ENCODE data around the gene MPC1. TPM values are rescaled to one million over a fixed set of nuclear protein-coding genes. Genes with fewer than 3 reads are reported as not detected.
"Not testable (repeated sequence)": the region's sequence is repeated elsewhere in the genome, so short reads cannot be mapped to it uniquely, and the experiment has no call there.

The MPC1 gene
- total RNA-seq, 2 experiments from 2014 or later: 32.8 to 36.7 TPM

DNA sequence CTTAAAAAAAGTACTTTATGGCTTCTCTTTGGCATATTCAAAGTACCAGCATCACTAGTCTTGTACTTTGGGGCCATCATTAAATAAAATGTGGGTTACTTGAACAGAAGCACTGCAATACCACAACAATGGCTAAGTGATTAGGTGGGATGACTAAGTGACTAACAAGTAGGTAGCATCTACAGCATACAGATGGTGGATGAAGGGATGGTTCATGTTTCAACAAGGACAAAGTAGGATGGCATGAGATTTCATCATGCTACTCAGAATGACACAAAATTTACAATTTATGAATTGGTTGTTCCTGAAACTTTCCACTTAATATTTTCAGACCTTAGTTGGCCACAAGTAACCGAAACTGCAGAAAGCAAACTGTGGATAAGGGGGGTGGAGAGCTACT is 7.7 kb downstream of the MPC1 start:
- H3K4me1 Mint-ChIP-seq (ENCODE audit: low read depth): no peaks in the 10 kb centered on the region
- ChIA-PET POLR2A (no interaction called here), CTCF (interaction anchor here (1.7 kb wide), 1 partner anchor 62 kb away, joined by 5 read pairs; no protein-coding TSS in a partner anchor)
- no peaks in the 10 kb centered on the region for H3K9me3 Mint-ChIP-seq (ENCODE audit: insufficient read depth)
- no peak for ATAC-seq
- DNase-seq: no peak
- no peak overlapping the region for H3K27ac Mint-ChIP-seq
- H3K36me3 Mint-ChIP-seq (ENCODE audit: low read depth): no peaks in the 10 kb centered on the region
- H3K4me3 Mint-ChIP-seq: no peak overlapping the region
- no peaks in the 10 kb centered on the region for H3K27me3 Mint-ChIP-seq (ENCODE audit: low read depth)

DNA sequence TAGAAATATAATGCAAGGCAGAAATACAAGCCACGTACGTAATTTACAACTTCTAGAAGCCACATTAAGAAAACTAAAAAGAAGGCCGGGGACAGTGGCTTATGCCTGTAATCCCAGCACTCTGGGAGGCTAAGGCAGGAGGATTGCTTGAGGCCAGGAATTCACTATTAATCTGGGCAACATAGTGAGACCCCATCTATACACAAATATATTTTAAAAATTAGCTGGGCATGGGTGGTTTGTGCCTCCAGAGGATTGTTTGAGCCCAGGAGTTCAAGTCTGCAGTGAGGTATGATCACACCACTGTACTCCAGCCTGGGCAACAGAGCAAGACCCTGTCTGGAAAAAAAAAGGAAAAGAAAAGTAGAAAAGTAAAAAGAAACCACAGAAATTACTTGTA is 12.3 kb downstream of the MPC1 start:
- Mint-ChIP-seq H3K9me3 (ENCODE audit: insufficient read depth) (no peaks in the 10 kb centered on the region), H3K4me3 (no peak overlapping the region), H3K4me1 (ENCODE audit: low read depth) (no peaks in the 10 kb centered on the region), H3K27ac (no peak overlapping the region), H3K27me3 (ENCODE audit: low read depth) (no peaks in the 10 kb centered on the region), H3K36me3 (ENCODE audit: low read depth) (peaks cover 4% of the 10 kb centered on the region)
- ChIA-PET POLR2A (no interaction called here), CTCF (no interaction called here)
- DNase-seq (no peak), ATAC-seq (no peak)

DNA sequence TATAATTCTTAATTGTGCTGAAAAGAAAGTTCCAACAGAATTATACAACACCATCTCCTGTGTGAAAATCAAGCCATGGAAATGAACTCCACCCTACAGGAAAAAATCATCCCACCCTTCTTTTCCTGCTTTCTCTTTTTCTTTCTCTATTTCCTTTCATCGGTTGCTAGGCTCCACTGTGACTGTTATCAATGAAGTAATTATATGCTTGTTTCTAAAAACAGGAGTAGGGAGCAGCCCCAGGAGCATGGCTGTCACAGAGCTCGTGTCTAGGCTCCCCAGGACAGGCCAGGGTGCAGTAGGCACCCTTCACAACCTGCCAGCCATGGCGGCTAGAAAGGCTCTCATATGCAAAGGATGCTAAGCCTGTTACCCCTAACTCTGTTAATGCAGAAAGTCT is 13.0 kb downstream of the MPC1 start:
- ATAC-seq: no peak
- ChIA-PET POLR2A (interaction anchor here (0.5 kb wide), 1 partner anchor 61 kb away, joined by 3 read pairs; the partner anchor contains the start of gene PRR18), CTCF (no interaction called here)
- no peak overlapping the region for H3K4me3 Mint-ChIP-seq
- no peaks in the 10 kb centered on the region for H3K9me3 Mint-ChIP-seq (ENCODE audit: insufficient read depth)
- no peak for DNase-seq
- H3K27ac Mint-ChIP-seq: no peak overlapping the region
- H3K36me3 Mint-ChIP-seq (ENCODE audit: low read depth): peaks cover 4% of the 10 kb centered on the region
- no peaks in the 10 kb centered on the region for H3K4me1 Mint-ChIP-seq (ENCODE audit: low read depth)
- H3K27me3 Mint-ChIP-seq (ENCODE audit: low read depth): no peaks in the 10 kb centered on the region

DNA sequence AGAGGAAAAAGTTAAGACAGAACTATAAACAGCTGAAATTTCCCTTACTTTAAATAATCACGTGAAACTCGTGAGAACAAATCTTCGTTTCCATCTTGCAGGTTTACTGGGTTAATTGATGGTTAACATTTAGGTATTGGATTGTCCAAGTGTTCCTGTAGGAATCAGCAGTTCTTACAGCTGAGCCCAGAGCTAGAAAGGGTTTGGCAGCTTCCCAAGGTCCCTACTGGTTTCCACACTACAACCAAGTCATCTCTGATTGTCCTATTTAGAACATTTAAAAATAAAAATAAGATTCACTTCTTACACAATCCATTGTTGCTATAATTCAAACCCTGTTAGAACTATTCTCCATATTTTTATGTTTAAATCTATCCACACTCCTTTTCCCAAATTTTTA is 15.8 kb downstream of the MPC1 start:
- ATAC-seq: no peak
- DNase-seq: no peak
- no peaks in the 10 kb centered on the region for H3K9me3 Mint-ChIP-seq (ENCODE audit: insufficient read depth)
- no peak overlapping the region for H3K27ac Mint-ChIP-seq
- H3K4me3 Mint-ChIP-seq: no peak overlapping the region
- H3K36me3 Mint-ChIP-seq (ENCODE audit: low read depth): peaks cover 13% of the 10 kb centered on the region
- CTCF ChIA-PET: interaction anchor here (0.6 to 2.9 kb wide), 4 partner anchors 9 to 54 kb away, joined by 3 to 11 read pairs (median 4); no protein-coding TSS in a partner anchor
- POLR2A ChIA-PET: no interaction called here
- no peaks in the 10 kb centered on the region for H3K4me1 Mint-ChIP-seq (ENCODE audit: low read depth)
- H3K27me3 Mint-ChIP-seq (ENCODE audit: low read depth): no peaks in the 10 kb centered on the region

DNA sequence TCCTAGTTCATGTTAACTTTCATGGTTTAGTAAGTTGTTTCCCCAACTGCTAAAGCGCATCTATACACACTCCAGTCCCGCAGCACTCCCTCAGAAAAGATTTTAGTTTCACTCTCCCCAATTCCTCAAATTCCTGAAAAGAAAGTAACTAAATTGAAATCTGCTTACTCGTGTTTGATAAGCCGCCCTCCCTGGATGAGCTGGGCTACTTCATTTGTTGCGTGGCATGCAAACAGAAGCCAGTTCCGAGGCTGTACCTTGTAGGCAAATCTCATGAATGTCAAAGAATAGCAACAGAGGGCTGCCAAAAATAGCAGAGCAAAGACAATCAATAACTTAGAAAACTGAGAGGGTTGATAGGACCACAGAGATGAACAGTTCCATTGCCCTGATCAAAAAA is 16.9 kb downstream of the MPC1 start:
- H3K27me3 Mint-ChIP-seq (ENCODE audit: low read depth): no peaks in the 10 kb centered on the region
- H3K27ac Mint-ChIP-seq: no peak overlapping the region
- H3K36me3 Mint-ChIP-seq (ENCODE audit: low read depth): peaks cover 13% of the 10 kb centered on the region
- no peaks in the 10 kb centered on the region for H3K4me1 Mint-ChIP-seq (ENCODE audit: low read depth)
- no peak overlapping the region for H3K4me3 Mint-ChIP-seq
- DNase-seq (no peak), ATAC-seq (no peak)
- CTCF ChIA-PET: interaction anchor here (2.9 kb wide), 1 partner anchor 16 kb away, joined by 11 read pairs; no protein-coding TSS in a partner anchor
- POLR2A ChIA-PET: no interaction called here
- no peaks in the 10 kb centered on the region for H3K9me3 Mint-ChIP-seq (ENCODE audit: insufficient read depth)

DNA sequence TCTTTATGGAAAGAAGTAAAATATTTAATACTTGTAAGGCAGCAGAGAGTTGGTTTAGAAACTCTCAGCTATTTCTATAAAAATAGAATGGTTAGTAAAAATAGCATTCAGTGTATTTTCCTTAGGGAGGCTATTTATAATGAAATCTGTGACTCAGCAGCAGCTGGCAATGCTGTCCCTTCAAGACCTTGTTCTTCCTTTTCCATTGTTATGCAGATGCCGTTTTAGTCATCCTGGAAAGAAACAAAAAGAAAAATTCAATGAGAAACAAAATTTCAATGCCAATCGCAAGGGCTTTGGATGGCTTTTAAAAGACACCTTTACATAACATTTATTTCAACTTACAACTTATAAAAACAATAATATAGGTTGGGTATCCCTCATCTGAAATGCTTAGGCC is 17.5 kb downstream of the MPC1 start:
- Mint-ChIP-seq H3K4me3 (no peak overlapping the region), H3K4me1 (ENCODE audit: low read depth) (no peaks in the 10 kb centered on the region), H3K27ac (no peak overlapping the region), H3K9me3 (ENCODE audit: insufficient read depth) (no peaks in the 10 kb centered on the region), H3K36me3 (ENCODE audit: low read depth) (peaks cover 13% of the 10 kb centered on the region), H3K27me3 (ENCODE audit: low read depth) (no peaks in the 10 kb centered on the region)
- ChIA-PET POLR2A (no interaction called here), CTCF (interaction anchor here (2.9 kb wide), 1 partner anchor 16 kb away, joined by 11 read pairs; no protein-coding TSS in a partner anchor)
- DNase-seq: no peak
- ATAC-seq: no peak

DNA sequence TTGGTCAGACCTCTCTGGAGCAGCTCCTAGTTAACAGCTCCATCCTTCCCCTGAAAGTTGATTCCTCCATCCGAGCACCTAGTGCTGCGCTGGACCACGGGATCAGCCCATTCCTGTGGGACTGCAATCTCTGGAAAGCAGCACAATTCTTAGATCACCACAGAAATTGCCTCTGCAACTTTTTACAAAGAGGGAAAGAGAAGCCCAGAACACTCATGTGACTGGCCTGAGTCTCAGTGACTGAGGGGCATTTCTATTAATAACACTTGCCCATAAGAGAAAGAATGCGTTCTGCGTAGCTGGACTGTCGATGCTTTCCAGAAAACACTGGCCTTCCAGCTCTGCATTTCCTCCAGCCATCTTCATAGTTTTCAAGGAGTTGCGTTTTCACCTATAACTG is 18.3 kb downstream of the MPC1 start:
- no peak overlapping the region for H3K27ac Mint-ChIP-seq
- peaks cover 13% of the 10 kb centered on the region for H3K36me3 Mint-ChIP-seq (ENCODE audit: low read depth)
- ATAC-seq (no peak), DNase-seq (no peak)
- H3K4me3 Mint-ChIP-seq: no peak overlapping the region
- ChIA-PET CTCF (interaction anchor here (1.7 kb wide), 1 partner anchor 17 kb away, joined by 4 read pairs; no protein-coding TSS in a partner anchor), POLR2A (no interaction called here)
- H3K27me3 Mint-ChIP-seq (ENCODE audit: low read depth): peaks cover 5% of the 10 kb centered on the region
- H3K9me3 Mint-ChIP-seq (ENCODE audit: insufficient read depth): no peaks in the 10 kb centered on the region
- H3K4me1 Mint-ChIP-seq (ENCODE audit: low read depth): no peaks in the 10 kb centered on the region

DNA sequence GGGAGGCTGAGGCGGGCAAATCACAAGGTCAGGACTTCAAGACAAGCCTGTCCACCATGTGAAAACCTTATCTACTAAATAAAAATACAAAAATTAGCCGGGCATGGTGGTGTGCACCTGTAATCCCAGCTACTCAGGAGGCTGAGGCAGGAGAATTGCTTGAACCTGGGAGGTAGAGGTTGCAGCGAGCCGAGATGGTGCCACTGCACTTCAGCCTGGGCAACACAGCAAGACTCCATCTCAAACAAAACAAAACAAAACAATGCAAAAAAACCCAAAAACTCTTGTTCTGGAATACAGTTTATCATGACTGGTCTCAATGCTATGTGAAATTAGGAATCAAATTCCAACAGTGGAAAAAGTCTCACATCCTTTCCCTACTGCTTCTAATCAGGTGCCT is 20.3 kb downstream of the MPC1 start:
- POLR2A ChIA-PET; H3K4me1 Mint-ChIP-seq (ENCODE audit: low read depth); DNase-seq; H3K4me3 Mint-ChIP-seq; H3K9me3 Mint-ChIP-seq (ENCODE audit: insufficient read depth); ATAC-seq; H3K27ac Mint-ChIP-seq: not testable (repeated sequence)
- peaks cover 21% of the 10 kb centered on the region for H3K27me3 Mint-ChIP-seq (ENCODE audit: low read depth)
- peaks cover 13% of the 10 kb centered on the region for H3K36me3 Mint-ChIP-seq (ENCODE audit: low read depth)
- CTCF ChIA-PET: interaction anchor here (1.8 kb wide), 1 partner anchor 19 kb away, joined by 5 read pairs; no protein-coding TSS in a partner anchor

DNA sequence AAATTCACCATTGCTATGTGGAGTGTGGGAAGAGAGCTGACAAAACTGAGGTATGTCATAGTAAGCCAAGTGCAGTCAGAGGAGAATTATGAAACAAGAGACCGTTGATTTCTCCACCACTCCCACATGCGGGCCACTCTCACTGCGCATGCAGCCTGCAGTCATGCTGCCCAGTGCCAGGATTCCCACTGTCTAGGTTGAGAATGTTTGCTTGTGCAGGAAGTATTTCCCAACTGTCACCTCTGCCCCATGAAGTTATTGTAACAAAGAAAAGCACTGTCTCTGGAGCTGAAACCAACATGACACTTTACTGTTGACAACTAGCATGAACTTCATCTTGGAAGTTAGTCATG is 21.7 kb downstream of the MPC1 start:
- ATAC-seq (no peak), DNase-seq (no peak)
- Mint-ChIP-seq H3K4me1 (ENCODE audit: low read depth) (no peaks in the 10 kb centered on the region), H3K36me3 (ENCODE audit: low read depth) (peaks cover 13% of the 10 kb centered on the region), H3K27ac (no peak overlapping the region), H3K4me3 (no peak overlapping the region), H3K27me3 (ENCODE audit: low read depth) (peaks cover 28% of the 10 kb centered on the region), H3K9me3 (ENCODE audit: insufficient read depth) (no peaks in the 10 kb centered on the region)
- CTCF ChIA-PET: interaction anchor here (1.0 to 1.8 kb wide), 2 partner anchors 20 to 21 kb away, joined by 5 read pairs; no protein-coding TSS in a partner anchor
- POLR2A ChIA-PET: no interaction called here

DNA sequence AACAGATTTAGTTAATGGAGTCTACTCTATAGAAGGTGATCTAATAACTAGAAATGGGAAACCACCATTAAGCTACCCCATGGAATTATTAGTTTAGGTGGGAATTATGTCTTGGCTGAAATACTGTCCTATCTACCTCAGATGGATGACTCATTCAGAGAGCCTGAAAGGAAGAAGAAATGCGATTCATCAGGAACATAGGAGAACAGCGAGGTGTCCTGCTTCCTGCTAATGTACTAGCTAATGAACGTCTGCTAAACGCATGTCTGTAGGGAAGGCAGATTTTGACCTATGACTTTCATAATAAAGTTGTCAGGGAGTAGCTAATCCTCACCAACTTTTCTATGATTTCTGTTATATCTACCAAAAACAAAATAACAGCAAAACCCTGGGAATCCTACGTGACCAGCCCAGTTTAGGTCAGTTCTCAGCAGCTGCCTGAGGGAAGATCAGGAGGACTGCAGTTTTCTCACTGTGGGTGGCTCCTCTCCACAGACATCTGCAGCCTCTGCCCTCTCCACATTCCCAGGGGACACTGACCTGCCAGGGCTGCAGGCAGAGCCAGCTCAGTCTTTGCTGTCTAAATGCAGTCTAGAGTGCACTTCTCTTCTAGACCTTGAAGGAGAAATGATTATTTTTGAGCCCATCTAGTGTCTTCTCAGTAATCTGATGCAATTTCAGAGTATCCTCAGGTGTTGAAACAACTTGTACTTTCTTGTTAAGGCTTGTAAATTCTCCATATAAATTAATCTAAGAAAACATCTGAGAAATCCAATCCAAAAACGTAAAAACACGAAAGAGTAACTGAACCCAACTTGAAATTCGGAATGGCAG is 22.3 kb downstream of the MPC1 start:
- POLR2A ChIA-PET: no interaction called here
- H3K27ac Mint-ChIP-seq: no peak overlapping the region
- CTCF ChIA-PET: interaction anchor here (1.0 to 1.1 kb wide), 2 partner anchors 21 to 47 kb away, joined by 3 to 5 read pairs; no protein-coding TSS in a partner anchor
- no peak overlapping the region for H3K4me3 Mint-ChIP-seq
- no peak for DNase-seq
- H3K4me1 Mint-ChIP-seq (ENCODE audit: low read depth): no peaks in the 10 kb centered on the region
- peaks cover 33% of the 10 kb centered on the region for H3K27me3 Mint-ChIP-seq (ENCODE audit: low read depth)
- H3K9me3 Mint-ChIP-seq (ENCODE audit: insufficient read depth): no peaks in the 10 kb centered on the region
- ATAC-seq: no peak
- H3K36me3 Mint-ChIP-seq (ENCODE audit: low read depth): peaks cover 9% of the 10 kb centered on the region

DNA sequence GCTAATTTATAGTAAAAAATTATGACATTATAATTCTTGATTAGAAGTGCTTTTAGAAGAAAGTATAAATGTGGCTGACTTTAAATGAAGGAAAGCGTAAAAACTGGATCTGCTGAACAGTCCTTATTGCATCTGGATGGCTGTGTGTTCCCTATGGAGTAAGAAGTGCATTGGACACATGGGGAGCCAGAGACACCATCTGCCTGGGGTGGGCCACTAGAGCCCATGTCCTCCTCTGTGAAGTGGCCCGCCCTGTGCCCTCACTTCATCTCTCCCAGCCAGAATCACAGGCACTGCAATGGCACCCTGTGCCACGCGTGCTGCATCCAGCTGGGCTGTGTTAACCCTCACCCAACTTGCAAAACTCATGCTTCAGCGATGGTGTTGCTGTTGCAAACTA is 27.2 kb downstream of the MPC1 start:
- Mint-ChIP-seq H3K4me1 (ENCODE audit: low read depth) (no peaks in the 10 kb centered on the region), H3K27me3 (ENCODE audit: low read depth) (peaks cover 45% of the 10 kb centered on the region), H3K27ac (no peak overlapping the region), H3K9me3 (ENCODE audit: insufficient read depth) (no peaks in the 10 kb centered on the region), H3K36me3 (ENCODE audit: low read depth) (peaks cover 3% of the 10 kb centered on the region), H3K4me3 (no peak overlapping the region)
- ChIA-PET POLR2A (no interaction called here), CTCF (no interaction called here)
- ATAC-seq (no peak), DNase-seq (no peak)

DNA sequence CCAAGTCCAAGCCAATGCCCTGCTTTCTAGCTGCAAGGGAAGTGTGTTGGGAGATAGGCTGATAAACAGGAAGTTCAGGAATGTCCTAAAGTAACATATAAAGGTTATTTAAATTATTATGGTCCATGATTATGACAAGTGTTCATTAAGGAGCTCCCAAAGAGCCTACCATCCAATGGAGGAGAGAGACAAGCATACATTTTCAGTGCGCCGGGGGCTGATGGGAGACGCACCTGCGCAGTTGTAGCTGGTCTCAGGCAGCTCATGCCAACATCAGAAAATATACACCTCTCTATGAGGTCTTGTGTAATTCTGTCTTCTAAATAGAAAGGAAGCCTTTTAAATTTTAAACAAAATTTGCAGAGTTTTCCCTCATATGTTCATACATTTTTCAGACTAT is 27.8 kb downstream of the MPC1 start:
- no peak overlapping the region for H3K27ac Mint-ChIP-seq
- no peak overlapping the region for H3K4me3 Mint-ChIP-seq
- ATAC-seq (no peak), DNase-seq (no peak)
- H3K4me1 Mint-ChIP-seq (ENCODE audit: low read depth): no peaks in the 10 kb centered on the region
- ChIA-PET POLR2A (no interaction called here), CTCF (interaction anchor here (1.1 kb wide), 1 partner anchor 42 kb away, joined by 4 read pairs; no protein-coding TSS in a partner anchor)
- H3K27me3 Mint-ChIP-seq (ENCODE audit: low read depth): peaks cover 48% of the 10 kb centered on the region
- H3K36me3 Mint-ChIP-seq (ENCODE audit: low read depth): peaks cover 3% of the 10 kb centered on the region
- no peaks in the 10 kb centered on the region for H3K9me3 Mint-ChIP-seq (ENCODE audit: insufficient read depth)
